K562 (cell line): ENCODE data around the gene DENND2A. TPM values are rescaled to one million over a fixed set of nuclear protein-coding genes. Genes with fewer than 3 reads are reported as not detected.

Source experiments
- SREBF2 ChIP-seq: sonication (generic); formaldehyde crosslinking; IDR thresholded peaks from 2 replicates; pipeline ENCODE4 v1.4.0; 2020; ENCODE audit warnings: mild to moderate bottlenecking, missing genetic modification reagents
- polyA plus RNA-seq, 8 experiments: library from polyadenylated mRNA; depleted of rRNA in 4 of 8; stranded (reverse) in 5 of 8; unstranded in 3 of 8; fragments of >200 nt; fragmentation: Nextera tagmentation in 2 of 8; fragmentation: Illumina TruSeq in 1 of 8; extraction: Ambion mirVana in 2 of 8; extraction: Trizol in 1 of 8; gene quantifications; 2 replicates each; pipeline versions ENCODE4 v1.2.1 to v1.2.3, GENCODE V29; 2011 to 2014; ENCODE audit warnings: inconsistent platforms in 1 of 8, missing spikeins in 1 of 8
- total RNA-seq, 7 experiments: library from RNA; depleted of rRNA in 6 of 7; stranded (reverse); fragments of >200 nt in 6 of 7; fragmentation: Illumina TruSeq in 2 of 7; extraction: Trizol in 2 of 7; gene quantifications; 2 replicates each; pipeline versions ENCODE4 v1.2.1 to v1.2.3, GENCODE V29; 2011 to 2021; ENCODE audit warnings: low replicate concordance in 1 of 7
- TF ChIP-seq, protein P1 (sequence below): fragments of 200-600 bp; sonication (generic); IDR thresholded peaks from one replicate; pipeline ENCODE4 v1.6.1; 2012; ENCODE audit warnings: mild to moderate bottlenecking, low read depth, low read length, inconsistent platforms

The DENND2A gene
- total and polyA plus RNA-seq, 9 of the 15 experiments (the other 6 are each of a cell fraction or from before 2014, with no cell fraction given), result not detected

DNA sequence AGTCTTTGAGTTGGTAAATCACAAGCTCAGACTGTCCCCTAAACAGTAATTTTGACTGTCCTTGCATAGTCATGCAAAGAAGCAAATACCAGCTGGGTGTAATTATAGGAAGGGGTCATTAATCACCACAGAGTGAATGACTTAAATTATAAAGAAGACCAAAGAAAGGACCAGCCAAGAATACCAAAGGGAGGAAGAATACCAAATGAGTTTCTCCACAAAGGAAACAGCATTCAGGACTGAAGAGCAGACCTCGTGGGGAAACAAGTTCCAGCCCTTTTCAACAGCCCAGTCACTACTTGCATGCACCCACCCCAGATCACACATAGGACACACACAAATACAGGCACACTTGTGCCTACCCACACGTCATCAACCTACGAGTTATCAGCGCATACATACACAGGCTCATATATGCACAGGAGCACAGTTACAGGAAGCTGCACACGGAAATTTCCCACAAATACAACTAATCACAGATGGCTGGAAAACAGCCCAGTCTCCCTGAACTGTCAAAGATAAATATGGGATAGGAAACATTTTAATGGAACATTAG lies 77.6 kb downstream of the DENND2A start (continued):
- TF ChIP-seq, protein P1, sequence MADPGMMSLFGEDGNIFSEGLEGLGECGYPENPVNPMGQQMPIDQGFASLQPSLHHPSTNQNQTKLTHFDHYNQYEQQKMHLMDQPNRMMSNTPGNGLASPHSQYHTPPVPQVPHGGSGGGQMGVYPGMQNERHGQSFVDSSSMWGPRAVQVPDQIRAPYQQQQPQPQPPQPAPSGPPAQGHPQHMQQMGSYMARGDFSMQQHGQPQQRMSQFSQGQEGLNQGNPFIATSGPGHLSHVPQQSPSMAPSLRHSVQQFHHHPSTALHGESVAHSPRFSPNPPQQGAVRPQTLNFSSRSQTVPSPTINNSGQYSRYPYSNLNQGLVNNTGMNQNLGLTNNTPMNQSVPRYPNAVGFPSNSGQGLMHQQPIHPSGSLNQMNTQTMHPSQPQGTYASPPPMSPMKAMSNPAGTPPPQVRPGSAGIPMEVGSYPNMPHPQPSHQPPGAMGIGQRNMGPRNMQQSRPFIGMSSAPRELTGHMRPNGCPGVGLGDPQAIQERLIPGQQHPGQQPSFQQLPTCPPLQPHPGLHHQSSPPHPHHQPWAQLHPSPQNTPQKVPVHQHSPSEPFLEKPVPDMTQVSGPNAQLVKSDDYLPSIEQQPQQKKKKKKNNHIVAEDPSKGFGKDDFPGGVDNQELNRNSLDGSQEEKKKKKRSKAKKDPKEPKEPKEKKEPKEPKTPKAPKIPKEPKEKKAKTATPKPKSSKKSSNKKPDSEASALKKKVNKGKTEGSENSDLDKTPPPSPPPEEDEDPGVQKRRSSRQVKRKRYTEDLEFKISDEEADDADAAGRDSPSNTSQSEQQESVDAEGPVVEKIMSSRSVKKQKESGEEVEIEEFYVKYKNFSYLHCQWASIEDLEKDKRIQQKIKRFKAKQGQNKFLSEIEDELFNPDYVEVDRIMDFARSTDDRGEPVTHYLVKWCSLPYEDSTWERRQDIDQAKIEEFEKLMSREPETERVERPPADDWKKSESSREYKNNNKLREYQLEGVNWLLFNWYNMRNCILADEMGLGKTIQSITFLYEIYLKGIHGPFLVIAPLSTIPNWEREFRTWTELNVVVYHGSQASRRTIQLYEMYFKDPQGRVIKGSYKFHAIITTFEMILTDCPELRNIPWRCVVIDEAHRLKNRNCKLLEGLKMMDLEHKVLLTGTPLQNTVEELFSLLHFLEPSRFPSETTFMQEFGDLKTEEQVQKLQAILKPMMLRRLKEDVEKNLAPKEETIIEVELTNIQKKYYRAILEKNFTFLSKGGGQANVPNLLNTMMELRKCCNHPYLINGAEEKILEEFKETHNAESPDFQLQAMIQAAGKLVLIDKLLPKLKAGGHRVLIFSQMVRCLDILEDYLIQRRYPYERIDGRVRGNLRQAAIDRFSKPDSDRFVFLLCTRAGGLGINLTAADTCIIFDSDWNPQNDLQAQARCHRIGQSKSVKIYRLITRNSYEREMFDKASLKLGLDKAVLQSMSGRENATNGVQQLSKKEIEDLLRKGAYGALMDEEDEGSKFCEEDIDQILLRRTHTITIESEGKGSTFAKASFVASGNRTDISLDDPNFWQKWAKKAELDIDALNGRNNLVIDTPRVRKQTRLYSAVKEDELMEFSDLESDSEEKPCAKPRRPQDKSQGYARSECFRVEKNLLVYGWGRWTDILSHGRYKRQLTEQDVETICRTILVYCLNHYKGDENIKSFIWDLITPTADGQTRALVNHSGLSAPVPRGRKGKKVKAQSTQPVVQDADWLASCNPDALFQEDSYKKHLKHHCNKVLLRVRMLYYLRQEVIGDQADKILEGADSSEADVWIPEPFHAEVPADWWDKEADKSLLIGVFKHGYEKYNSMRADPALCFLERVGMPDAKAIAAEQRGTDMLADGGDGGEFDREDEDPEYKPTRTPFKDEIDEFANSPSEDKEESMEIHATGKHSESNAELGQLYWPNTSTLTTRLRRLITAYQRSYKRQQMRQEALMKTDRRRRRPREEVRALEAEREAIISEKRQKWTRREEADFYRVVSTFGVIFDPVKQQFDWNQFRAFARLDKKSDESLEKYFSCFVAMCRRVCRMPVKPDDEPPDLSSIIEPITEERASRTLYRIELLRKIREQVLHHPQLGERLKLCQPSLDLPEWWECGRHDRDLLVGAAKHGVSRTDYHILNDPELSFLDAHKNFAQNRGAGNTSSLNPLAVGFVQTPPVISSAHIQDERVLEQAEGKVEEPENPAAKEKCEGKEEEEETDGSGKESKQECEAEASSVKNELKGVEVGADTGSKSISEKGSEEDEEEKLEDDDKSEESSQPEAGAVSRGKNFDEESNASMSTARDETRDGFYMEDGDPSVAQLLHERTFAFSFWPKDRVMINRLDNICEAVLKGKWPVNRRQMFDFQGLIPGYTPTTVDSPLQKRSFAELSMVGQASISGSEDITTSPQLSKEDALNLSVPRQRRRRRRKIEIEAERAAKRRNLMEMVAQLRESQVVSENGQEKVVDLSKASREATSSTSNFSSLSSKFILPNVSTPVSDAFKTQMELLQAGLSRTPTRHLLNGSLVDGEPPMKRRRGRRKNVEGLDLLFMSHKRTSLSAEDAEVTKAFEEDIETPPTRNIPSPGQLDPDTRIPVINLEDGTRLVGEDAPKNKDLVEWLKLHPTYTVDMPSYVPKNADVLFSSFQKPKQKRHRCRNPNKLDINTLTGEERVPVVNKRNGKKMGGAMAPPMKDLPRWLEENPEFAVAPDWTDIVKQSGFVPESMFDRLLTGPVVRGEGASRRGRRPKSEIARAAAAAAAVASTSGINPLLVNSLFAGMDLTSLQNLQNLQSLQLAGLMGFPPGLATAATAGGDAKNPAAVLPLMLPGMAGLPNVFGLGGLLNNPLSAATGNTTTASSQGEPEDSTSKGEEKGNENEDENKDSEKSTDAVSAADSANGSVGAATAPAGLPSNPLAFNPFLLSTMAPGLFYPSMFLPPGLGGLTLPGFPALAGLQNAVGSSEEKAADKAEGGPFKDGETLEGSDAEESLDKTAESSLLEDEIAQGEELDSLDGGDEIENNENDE, result no peak
- TF ChIP-seq SREBF2 (CRISPR knock-in tag), result no peak
